ENCODE results near the gene LRP1B. TPM values are rescaled to one million over a fixed set of nuclear protein-coding genes. Genes with fewer than 3 reads are reported as not detected.

The LRP1B gene
- total RNA-seq, 4 donors from 2014 or later = 37.1 to 82.7 (median 50.9) TPM

- no peaks in the 10 kb centered on the region for H3K27me3 ChIP-seq
- TF ChIP-seq POLR2A (IDR thresholded peaks at IDR 0.05) (no peak), CTCF (IDR thresholded peaks at IDR 0.05) (no peak)
- no peak overlapping the region for H3K4me3 ChIP-seq (replicated peaks in 1 of 3)
- WGBS, 2 donors = 91 to 92% methylated on average over 5 of the region's 5 CpGs
- intact Hi-C loops (cut with DNase I) = no loop called here
- H3K9me3 ChIP-seq = no peaks in the 10 kb centered on the region
- H3K27ac ChIP-seq = no peak overlapping the region
- DNase-seq = no peak
- no peaks in the 10 kb centered on the region for H3K4me1 ChIP-seq
- H3K36me3 ChIP-seq = no peaks in the 10 kb centered on the region
These were observed 1754.1 kb downstream of the LRP1B start for GRCh38 chr2:140376686-140377085.

DNA sequence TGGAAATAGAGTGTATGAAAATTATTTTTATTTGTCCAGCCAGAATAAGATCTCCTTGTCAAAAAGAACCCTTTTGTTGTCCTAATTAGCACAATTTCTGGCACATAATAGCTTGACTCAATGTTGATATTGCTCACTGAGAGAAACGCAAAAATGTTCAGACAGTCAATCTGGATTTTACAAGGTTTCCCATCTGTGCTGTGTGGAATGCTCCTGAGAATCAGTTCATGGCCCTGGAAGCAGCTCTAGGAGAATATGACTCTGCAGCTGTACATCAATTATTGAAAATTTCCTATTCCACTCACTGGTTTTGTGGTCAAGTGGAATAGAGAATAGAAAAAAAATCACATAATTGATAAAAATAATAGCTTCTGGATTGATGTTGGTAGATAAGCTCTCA, 1767.7 kb downstream of the LRP1B start:
- H3K4me1 ChIP-seq = no peaks in the 10 kb centered on the region
- TF ChIP-seq CTCF (IDR thresholded peaks at IDR 0.05) (no peak), POLR2A (IDR thresholded peaks at IDR 0.05) (no peak)
- H3K9me3 ChIP-seq = no peaks in the 10 kb centered on the region
- 77 to 88% methylated on average over 1 of the region's 1 CpG for WGBS, 2 donors
- no peak overlapping the region for H3K4me3 ChIP-seq (replicated peaks in 1 of 3)
- no peaks in the 10 kb centered on the region for H3K36me3 ChIP-seq
- DNase-seq = no peak
- no peak overlapping the region for H3K27ac ChIP-seq
- intact Hi-C loops (cut with DNase I) = no loop called here
- no peaks in the 10 kb centered on the region for H3K27me3 ChIP-seq

GRCh38 chr2:140362361-140362760, 1768.5 kb downstream of the LRP1B start:
- Histone ChIP-seq H3K36me3 (no peaks in the 10 kb centered on the region), H3K27ac (no peak overlapping the region), H3K4me1 (no peaks in the 10 kb centered on the region), H3K4me3 (replicated peaks in 1 of 3) (no peak overlapping the region), H3K9me3 (no peaks in the 10 kb centered on the region), H3K27me3 (no peaks in the 10 kb centered on the region)
- DNase-seq = no peak
- 94 to 100% methylated on average over 1 of the region's 1 CpG for WGBS, 2 donors
- TF ChIP-seq CTCF (IDR thresholded peaks at IDR 0.05) (no peak), POLR2A (IDR thresholded peaks at IDR 0.05) (no peak)
- intact Hi-C loops (cut with DNase I) = no loop called here

- 81 to 83% methylated on average over 2 of the region's 2 CpGs for WGBS, 2 donors
- intact Hi-C loops (cut with DNase I) = no loop called here
- Histone ChIP-seq H3K36me3 (no peaks in the 10 kb centered on the region), H3K9me3 (no peaks in the 10 kb centered on the region), H3K4me3 (replicated peaks in 1 of 3) (no peak overlapping the region), H3K27me3 (no peaks in the 10 kb centered on the region), H3K4me1 (no peaks in the 10 kb centered on the region), H3K27ac (no peak overlapping the region)
- TF ChIP-seq CTCF (IDR thresholded peaks at IDR 0.05) (no peak), POLR2A (IDR thresholded peaks at IDR 0.05) (no peak)
- no peak for DNase-seq
These were observed 1771.6 kb downstream of the LRP1B start for GRCh38 chr2:140359056-140359771.

DNA sequence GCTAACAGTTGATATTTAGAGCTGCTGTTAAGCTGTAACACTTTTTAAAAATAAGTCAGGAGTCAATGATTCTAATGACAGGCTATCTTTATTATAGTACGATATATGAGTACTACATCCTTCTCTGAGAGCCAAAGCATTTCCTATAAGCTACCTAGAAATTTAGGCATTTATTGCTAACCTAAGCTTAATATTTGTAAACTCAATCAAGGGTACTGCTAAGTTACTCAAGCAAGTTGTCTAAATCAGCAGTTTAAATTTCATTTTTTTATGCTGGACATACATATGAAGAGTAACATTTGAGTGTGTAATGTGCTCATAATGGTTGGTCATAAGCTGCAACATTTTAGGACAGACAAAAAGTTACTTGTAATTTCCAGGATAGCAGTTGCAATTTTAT, 1774.1 kb downstream of the LRP1B start:
- Histone ChIP-seq H3K9me3 (no peaks in the 10 kb centered on the region), H3K27me3 (no peaks in the 10 kb centered on the region), H3K4me1 (no peaks in the 10 kb centered on the region), H3K36me3 (no peaks in the 10 kb centered on the region), H3K27ac (no peak overlapping the region), H3K4me3 (replicated peaks in 1 of 3) (no peak overlapping the region)
- DNase-seq = no peak
- 88 to 100% methylated on average over 1 of the region's 1 CpG for WGBS, 2 donors
- TF ChIP-seq POLR2A (IDR thresholded peaks at IDR 0.05) (no peak), CTCF (IDR thresholded peaks at IDR 0.05) (no peak)
- intact Hi-C loops (cut with DNase I) = no loop called here

Measured in thyroid gland (tissue), 4 donors.